Activated effector memory CD4-positive, alpha-beta T cell treated with Interleukin-2 at 50 U/mL for 16 hours (primary cell): ENCODE measurements around the gene CCDC92.

Source experiments
- DNase-seq: peaks from one replicate; pipeline ENCODE4 v3.0.0-alpha.2; 2020

CCDC92 gene

DNA sequence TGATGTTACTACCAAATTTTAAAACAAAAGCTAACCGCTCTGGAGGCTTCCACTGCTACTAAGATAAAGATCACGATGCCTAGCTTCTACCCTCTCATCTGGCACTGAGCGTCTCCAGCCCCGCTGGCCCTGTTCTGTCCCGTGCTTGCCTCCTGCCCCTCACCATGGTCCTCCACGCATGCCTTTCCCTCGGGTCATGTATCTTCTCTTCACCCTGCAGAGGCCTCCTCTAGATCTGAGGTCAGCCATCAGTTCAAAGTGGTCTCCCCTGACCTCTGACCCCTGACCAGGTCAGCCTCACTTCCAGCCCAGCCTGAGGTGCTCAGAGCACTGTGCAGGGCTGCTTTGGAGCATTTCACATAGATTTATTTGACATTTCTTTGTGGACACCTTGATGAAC, 28.7 kb upstream of the CCDC92 start:
- DNase-seq = no peak

DNA sequence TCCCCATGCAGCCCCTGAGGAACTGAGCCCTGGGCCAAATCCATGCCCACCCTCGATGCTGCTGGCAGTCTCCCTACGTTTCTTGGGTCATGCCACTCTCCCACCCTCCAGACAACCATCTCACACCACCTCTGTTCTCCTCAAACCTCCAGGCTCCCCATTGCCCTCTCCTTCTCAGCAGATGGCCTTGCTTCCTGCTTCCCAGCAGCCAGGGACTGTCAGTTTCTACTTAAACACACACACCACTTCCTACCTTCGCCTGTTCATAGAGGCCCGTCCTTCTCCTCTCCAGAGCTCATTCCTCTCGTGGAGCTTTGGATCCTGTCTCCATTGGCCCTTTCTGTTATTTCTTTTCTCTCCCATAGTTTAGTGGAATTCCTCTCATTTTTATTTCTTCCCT, 27.5 kb upstream of the CCDC92 start:
- no peak for DNase-seq

DNA sequence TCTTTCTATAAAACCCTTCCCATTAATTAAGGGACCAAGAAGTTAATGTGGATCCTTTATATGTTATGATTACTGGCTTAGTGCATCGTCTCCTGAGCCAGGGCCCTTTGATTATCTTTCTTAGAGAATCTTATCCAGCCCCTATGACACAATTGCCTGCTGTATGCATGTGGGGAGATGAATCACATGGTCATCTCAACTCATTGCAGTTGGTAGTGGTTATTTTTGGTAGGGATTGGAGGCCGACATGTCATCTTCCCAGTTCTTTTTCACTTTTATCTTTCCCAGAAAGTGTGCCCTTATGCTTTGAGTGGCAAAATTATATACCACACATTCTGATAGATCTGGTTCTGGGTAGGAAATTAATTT, 26.3 kb upstream of the CCDC92 start:
- no peak for DNase-seq

DNA sequence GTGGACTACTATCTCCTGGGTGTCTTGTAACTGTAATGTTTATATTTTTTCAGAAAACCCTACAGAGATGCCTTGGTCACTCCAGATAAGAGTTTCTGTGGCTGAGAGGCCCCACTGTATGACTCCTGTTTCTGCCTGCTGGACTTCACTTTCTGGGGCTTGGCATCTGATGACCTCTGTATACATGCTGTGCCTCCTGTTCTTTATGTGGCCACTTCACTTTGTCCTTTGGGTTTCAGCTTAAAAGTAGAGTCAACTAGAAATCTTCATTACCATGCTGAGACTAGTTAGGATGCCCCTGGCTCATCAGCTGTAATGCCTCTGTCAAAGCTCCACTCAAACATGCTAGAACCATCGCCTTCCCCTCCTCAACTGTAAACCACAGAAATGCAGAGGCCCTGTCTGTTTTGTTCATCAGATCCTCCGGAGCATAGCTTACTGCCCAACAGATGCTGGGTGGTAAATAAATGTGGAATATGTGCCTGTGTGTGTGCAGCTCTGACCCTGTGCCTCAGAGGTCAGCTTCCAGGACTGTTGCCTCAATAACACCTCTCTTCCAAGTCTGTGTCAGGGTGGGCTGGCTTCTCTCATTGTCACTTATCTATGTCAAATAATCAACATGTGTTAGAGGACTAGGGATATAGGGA, 25.8 kb upstream of the CCDC92 start:
- DNase-seq = no peak

DNA sequence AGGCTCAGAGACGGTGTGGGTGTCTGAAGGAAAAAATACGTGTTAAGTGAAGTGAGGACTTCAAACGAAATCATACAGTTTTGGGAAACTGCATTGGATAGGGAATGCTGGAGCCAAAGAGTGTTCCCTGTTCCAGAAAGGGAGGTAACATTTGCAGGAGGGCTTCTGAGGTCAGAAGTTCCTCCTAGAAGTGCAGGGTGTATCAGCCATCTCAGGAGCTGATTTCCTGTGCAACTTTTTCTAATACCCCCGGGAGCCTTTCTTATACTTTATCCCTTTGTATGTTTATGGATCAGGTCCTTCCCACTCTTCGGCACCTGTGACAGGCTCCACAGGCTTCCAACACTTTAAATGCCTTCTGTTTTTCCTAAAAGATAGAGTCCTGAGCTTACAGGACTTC, 25.3 kb upstream of the CCDC92 start:
- no peak for DNase-seq

DNA sequence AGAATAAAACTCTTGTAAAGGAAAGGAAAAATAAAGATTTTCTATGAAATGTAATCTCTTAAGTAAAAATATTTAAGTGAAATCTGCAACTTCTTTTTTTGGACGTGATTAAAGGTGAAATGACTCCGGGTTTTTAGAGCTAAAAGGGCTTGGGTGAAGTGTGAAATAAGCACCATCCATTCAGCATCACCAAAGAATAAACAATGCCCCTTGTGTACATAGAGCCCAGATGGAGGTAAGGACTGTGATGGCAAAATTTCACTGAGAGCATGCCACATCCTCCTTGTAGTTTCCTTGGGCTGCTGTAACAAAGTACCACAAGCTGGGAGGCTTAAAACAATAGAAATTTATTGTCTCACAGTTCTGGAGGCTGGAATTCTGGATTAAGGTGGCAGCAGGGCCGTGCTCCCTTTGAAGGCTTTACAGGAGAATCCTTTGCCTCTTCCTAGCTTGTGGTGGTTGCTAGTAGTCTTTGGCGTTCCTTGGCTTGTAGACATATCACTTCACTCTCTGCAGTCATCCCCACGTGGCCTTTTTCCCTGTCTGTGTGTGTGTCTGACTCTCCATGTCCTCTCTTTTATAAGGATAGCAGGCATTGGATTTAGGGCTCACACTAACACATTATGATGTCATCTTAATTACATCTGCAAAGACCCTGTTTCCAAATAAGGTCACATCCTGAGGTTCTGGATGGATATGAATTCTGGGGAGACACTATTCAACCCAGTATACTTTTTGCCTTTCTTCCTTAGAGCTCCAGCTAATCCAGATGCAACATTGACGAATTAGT, 24.6 kb upstream of the CCDC92 start:
- no peak for DNase-seq

DNA sequence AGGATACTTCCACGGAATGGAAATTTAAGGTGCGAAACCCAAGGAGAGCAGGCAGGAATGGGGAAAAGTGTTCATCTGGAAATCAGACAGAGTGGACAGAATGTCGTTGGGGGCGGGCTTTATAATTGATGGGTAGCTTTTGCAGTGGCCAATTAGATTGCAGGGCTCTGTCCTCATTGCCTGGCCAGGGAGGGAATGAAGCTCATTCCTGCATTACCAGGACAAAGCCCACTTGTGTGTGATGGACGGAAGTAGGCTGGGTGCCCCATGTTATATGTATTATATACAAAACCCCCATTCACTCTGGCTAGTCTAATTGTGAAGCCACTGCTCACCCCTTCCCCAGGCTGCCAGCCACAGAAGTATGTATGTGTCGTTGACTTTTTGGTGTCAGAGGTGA, 23.9 kb upstream of the CCDC92 start:
- no peak for DNase-seq

DNA sequence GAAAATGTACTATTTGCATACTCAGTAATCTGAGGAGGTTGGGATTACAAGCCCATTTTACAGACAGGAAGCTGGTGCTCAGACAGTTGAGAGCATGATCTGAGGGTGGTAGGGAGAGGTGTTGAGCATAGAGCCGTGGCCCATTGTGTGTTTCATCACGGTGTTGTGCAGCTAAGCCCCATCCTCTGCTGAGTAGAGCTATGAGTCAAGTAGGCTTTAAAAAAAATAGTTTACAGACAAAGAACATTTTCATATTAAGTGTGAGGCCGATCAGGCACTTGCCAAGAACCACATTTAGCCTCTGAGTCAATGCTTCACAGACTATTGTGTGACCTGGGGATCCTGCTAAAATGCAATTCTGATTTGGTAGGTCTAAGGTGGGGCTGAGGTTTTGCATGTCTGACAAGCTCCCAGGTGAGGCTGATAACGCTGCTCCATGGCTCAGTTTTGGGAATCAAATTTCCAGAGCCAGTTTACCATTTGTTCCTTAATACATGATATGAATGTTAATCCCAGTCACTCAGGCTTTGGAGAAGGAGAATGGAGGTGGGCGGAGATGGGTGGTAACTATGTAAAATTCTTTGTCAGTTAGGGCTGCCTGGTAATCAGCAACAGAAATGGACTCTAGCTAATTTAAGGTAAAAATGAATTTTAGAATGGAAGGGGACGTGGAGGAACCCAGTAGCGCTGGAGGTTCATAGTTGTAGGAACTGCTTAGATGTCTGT, 22.6 kb upstream of the CCDC92 start:
- no peak for DNase-seq

DNA sequence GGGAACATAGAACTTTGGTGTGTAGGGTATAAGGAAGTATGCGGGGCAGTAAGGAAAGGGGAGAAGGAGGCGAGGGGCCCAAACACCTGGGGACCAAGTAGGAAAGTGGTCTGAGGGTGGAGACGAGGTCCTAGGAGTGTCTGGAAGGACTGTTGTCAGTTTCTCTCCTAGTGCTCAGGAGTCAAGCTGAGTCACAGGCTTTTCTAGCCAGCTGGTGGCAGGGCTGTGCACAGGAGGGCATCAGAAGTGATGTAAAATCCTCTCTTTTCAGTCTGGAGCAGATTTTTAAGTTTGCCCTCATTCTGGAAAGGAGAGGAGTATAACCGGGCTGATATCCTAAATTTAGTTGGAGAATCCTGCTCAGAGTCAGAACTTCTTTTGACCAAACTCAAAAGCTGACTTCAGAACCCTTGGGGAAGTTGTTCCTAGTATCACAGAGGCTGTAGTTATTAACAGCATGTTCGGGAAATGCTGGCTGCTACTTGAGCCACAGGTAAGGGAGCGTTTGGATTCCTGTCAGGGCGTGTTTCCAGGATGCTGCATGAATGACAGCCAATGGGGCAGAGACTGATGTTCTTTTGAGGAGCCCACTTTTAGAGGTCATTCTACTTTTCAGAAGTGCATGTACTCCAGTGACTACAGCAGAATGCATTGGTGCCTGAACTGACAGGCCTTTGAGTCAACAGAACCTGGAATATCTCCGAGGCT, 19.6 kb upstream of the CCDC92 start:
- no peak for DNase-seq

DNA sequence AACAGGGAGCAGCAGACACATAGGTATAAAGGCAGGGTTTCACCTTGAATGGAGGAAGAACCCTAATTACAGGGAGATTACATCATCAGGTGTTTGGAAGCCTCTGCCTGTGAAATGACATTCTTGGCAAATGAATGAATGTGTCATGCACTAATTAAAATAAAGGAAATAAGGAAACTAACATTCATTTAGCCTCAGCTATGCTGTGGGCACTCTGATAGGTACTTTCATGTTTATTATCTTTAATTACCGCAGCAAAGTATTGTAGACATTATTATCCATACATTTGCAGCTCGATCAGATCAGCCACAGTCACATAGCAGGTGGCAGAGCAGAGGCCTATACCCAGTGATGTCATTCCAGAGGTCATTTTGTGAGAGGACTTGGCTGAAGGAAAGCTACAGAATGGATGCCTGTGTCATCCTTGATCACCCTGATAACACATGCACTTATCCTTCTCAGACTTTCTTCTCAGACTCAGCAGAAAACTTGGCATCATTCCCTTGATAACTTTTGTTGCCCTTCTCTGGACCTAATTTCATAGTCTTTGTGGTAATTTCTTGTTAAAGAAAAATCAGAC, 18.8 kb upstream of the CCDC92 start:
- DNase-seq = no peak

DNA sequence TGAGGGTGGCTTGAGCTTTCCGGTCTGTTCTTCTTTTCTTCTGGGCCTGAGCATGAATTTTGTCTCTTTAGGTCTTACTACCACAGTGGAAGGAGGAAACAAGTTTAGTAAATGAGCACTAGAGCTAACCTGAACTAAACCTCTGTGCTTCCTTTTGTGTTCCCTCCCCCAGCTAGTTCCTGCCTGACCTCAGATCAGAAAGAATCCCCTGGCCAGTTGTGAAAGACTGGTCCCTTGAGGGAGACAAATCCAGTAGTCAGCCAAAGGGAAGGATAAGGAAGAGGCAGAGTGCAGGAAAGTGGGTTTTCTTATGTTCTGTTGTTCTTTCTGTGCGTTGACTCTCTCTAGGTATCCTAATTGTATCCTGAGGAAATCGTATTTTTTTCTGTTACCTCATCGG, 17.9 kb upstream of the CCDC92 start:
- no peak for DNase-seq

DNA sequence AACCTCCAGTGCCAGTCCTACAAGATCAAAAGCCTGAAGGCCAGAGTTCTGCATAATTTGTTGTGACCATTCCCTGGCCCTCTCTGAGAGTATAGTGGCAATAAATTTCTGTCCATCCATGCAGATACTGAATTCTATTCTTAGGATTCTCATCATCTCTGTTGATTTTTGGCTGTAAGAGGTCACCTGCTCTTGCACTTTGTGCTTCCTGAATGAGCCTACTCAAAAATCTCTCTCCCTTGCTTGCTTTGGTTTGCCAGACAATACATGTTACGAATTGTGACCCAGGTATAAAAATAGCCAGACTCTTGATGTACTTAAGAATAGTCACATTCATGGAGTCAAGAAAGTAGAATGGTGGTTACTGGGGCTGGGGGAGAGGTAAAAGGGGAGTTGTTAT, 17.1 kb upstream of the CCDC92 start:
- no peak for DNase-seq

DNA sequence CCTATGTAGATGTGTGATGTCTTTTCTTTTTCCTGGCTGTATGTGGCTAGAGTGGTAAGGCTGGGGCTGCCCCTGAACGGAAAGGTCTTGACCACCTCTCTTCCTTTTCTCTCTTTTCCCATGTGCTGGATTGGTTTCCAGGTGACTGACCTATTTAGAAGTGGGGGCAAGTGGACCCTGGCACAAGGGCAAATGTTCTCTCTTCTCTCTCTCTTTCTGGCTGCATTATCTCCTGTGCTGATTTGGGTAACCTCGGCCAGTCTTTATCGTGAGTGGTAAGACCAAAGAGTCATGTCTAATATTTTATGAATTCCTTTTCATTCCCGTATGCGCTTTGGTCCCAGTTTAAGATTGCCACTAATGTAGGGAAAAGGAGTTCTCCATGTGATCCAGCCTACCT, 16.5 kb upstream of the CCDC92 start:
- DNase-seq = no peak

DNA sequence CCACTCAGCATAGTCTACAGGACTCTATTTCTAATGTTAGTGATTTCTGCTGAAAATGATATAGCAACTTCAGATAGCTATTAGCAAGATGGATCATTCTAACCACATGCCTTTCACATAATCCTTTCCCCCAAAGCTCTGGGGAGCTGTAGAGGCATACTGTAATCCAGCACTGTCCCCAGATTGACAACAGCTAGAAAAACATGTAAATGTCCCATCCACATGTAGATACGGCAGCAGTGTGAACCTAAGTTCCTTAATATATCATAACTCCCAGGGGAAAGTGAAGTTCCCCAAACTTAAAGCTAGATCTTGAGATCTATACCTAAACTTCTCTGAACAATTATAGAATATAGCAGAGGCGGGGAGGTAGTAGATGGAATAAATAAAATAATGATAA, 14.4 kb upstream of the CCDC92 start:
- no peak for DNase-seq

DNA sequence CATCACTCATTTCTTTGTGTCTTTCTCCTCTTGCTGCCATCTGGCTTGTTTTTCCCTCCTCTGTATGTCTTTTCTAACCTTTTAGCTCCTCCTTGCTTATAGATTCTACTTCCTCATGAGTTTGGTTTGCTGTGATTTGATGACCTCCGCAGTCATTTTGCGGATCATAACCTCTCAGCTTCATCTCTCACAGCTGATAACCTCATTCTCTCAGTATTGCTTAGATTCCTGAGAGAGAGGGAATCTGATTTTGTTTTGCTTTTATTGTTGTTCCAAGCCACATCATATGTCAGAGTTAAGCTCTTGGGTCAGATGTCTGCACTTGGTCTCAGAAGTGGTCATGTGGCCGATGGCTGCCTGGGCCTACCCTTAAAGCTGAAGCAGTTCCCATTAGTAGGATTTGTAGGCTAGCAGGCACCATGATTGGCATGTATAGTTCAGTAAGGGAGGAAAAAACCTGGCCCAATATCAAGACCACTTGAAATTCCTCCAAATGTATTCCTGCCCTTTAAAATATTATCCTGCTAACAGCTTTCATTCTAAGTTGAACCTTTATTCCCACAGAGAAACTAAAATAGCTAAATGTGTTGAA, 13.8 kb upstream of the CCDC92 start:
- no peak for DNase-seq

DNA sequence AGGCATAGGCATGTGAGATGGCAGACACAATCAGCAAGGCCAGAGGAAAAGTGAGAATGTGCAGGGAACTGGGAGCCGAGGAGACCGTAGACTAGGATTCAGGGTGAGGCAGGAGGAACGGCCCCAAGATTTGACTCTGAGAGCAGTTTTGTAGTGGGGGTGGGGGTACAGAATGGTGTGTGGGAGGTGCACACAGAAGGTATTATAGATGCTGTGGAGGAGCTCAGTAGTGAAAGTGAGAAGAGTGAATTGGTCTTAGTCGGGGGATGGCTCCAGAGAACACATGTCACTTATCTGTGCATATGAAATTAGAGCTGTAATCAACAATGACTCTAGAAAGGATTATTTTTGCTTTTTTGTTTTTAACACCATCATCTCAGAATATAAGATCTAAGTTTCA, 12.3 kb upstream of the CCDC92 start:
- DNase-seq = no peak

DNA sequence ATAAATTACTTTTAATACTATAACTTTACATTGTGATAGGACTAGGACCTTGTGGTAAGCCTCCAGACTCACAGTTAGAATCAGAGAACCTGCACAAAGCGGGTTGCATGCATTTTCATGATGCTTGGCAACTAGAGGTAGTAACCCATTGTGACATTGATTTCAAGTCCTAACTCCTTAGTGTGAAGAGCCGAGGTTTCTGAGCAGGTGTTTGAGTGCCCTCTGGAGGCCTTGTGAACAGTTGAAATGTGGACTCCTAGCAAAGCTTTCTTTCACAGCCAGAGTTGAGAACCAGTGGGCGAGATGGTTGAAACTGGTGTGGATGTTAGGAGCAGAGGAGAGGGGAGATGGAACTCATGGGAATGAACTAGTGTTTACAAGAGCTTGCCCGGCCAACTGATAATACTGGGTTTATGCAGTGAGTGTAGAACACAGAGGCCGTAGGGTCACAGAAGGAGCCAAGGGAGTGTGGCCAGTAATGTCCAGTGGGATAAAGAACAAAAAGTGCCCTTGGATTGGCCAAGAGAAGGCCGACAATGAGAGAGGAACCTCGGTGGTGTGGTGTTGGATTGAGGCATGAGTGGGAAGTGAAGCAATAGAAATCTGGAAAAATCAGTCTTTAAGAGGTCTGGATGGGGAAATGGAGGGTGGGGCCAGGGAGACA, 11.3 kb upstream of the CCDC92 start:
- DNase-seq = peak; percentile 26

DNA sequence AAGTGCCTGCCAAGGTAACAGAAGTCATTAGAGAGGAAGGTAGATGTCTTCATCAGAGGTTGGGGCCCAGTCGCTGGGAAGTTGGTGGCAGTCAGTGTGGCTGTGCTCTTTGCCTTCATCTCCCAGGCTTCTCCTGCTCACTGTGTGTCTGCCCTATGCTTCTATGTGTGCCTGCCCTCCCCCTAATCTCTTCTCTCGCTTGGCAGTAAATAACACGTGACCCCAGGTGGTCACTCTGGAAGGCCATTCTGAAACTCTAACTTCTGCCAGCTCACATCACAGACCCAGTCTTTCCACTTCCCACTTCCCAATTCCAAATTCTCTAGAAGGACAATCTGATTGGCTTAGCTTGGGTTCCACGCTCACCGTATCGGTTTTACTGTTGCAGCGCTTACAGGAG, 9.6 kb upstream of the CCDC92 start:
- no peak for DNase-seq

DNA sequence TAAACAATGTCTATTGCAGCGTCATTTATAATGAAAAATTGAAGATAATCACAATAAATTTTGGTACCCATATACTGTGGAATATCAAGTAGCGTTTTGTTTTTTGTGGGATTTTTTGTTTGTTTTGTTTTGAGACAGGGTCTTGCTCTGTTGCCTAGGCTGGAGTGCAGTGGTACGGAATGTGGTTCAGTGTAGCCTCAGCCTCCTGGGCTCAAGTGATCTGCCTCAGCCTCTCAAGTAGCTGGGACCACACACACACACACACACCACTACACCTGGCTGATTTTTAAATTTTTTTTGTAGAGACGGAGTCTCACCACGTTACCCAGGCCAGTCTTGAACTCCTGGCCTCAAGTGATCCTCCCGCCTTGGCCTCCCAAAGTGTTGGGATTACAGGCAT, 6.9 kb upstream of the CCDC92 start:
- no peak for DNase-seq

DNA sequence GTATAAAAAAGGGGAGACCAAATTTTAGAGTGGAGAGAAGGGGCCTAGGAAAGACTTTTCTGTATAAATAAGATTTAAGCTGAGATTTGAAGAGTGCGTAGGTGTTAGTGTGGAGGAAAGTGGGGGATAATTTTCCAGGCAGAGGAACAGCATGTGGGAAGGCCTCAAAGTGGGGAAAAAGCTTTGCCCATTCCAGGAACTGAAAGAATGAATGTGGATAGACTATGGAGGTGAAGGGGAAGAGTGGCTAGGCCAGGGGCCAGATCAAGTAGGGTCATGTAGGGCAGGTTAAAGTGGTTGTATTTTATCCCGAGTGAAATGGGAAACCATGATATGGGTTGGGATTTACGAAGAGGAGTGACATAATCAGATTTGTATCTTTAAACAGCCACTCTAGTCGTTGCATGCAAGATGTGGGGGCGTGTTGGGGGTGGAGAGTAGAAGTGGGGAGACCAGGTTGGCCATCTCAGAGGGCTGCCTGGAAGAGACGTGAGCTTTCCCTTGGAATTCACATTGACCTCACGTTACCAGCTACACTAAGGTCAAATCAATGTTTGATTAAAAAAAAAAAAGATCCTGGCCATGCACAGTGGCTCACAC, 3.7 kb upstream of the CCDC92 start:
- DNase-seq = no peak

DNA sequence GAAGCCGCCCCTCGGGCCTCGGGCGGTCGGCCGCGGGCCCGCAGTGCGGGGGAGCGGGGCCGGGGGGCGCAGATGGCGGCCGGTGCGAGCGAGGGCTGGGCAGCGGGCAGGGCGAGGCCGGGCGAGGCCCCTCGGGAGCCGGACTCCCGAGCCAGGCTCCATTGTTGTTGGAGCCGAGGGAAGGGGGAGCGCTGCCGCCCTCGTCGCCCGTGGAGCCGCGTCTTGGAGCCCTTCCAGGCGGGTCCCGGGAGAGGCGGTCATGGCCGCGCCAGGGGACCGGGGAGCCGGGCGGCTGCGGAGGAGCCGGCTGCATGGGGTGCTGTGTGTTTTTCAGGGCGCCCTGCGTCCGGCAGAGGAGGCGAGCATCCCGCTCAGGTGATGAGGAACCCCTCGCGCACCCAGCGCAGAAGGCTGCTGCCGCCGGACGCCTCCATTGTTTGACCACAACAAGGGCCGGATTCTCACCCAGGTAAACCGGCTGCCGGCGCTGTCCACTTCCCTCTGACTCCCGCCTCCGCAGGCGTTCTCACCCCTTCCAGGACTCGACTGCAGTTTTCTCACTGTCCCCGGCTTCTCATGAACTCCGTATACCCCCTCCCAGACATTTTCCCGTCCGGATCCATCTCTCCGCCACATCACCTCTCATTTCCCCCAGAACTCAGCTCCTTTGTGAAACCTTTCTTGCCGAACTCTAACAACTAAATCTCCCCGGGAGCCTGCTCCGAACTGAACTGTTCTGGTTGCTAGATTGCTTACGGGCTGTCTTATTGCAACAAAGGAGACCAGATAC, 1.1 kb upstream of the CCDC92 start:
- DNase-seq = peak; percentile 6
